Smooth muscle cell (in vitro differentiated cells): ENCODE results near the gene KLHL7. TPM values are rescaled to one million over a fixed set of nuclear protein-coding genes. Genes with fewer than 3 reads are reported as not detected.

Experiments
- DNase-seq: peaks from one replicate; lab custom pipeline; 2025; ENCODE audit not compliant: unreplicated experiment; lab: John Stamatoyannopoulos, UW
- H2AFZ ChIP-seq: fragments of 200-600 bp; sonication (generic); 2 replicates; pipeline ENCODE4 v1.6.0; 2016; ENCODE audit warnings: antibody characterized with exemption, low read depth, mild to moderate bottlenecking
- H3F3A ChIP-seq: fragments of 200-600 bp; sonication (generic); 2 replicates; pipeline ENCODE4 v1.6.0; 2017; ENCODE audit warnings: antibody characterized with exemption, low read depth
- H3K27ac ChIP-seq: fragments of 200-600 bp; sonication (generic); 2 replicates; pipeline ENCODE4 v1.5.1; 2016; ENCODE audit warnings: low read depth, mild to moderate bottlenecking
- H3K27me3 ChIP-seq: fragments of 200-600 bp; sonication (generic); 2 replicates; pipeline ENCODE4 v1.6.1; 2016; ENCODE audit warnings: low read depth, mild to moderate bottlenecking
- H3K36me3 ChIP-seq: fragments of 200-600 bp; sonication (generic); 2 replicates; pipeline ENCODE4 v1.5.1; 2016; ENCODE audit warnings: low read depth
- H3K4me1 ChIP-seq: fragments of 200-600 bp; sonication (generic); 2 replicates; pipeline ENCODE4 v1.5.1; 2016; ENCODE audit warnings: low read depth
- H3K4me2 ChIP-seq: fragments of 200-600 bp; sonication (generic); 2 replicates; pipeline ENCODE4 v1.6.0; 2016; ENCODE audit warnings: mild to moderate bottlenecking
- H3K4me3 ChIP-seq: fragments of 200-600 bp; sonication (generic); 2 replicates; pipeline ENCODE4 v1.5.1; 2016; ENCODE audit warnings: mild to moderate bottlenecking
- H3K79me2 ChIP-seq: fragments of 200-600 bp; sonication (generic); 2 replicates; pipeline ENCODE4 v1.6.0; 2016; ENCODE audit warnings: low read depth, mild to moderate bottlenecking
- H3K9ac ChIP-seq: fragments of 200-600 bp; sonication (generic); 2 replicates; pipeline ENCODE4 v1.6.0; 2016; ENCODE audit warnings: low read depth
- H3K9me3 ChIP-seq: fragments of 200-600 bp; sonication (generic); replicated peaks from 2 replicates; pipeline ENCODE4 v1.5.1; 2016; ENCODE audit warnings: low read depth
- H4K20me1 ChIP-seq: fragments of 200-600 bp; sonication (generic); 2 replicates; pipeline ENCODE4 v1.6.0; 2016; ENCODE audit warnings: low read depth
- WGBS: methylation state at CpG from one replicate; pipeline ENCODE4 v1.1.7; 2016; ENCODE audit warnings: low lambda C conversion rate; 5-methylcytosine and 5-hydroxymethylcytosine counted together
- polyA plus RNA-seq: library from polyadenylated mRNA; unstranded; fragments of >200 nt; fragmentation: Nextera tagmentation; extraction: Ambion mirVana; gene quantifications from 2 replicates; pipeline ENCODE4 v1.2.1, GENCODE V29; 2016
- total RNA-seq: library from RNA; depleted of rRNA; stranded (reverse); fragments of >200 nt; gene quantifications from 2 replicates; pipeline ENCODE4 v1.2.3, GENCODE V29; 2014
- TF ChIP-seq, protein P1 (sequence below): fragments of 200-600 bp; sonication (generic); IDR thresholded peaks from 2 replicates; pipeline ENCODE4 v1.5.1; 2017; ENCODE audit warnings: borderline replicate concordance, mild to moderate bottlenecking, antibody characterized with exemption; ENCODE audit not compliant: insufficient read depth, poor library complexity, severe bottlenecking

The KLHL7 gene
- total and polyA plus RNA-seq, 2 experiments from 2014 or later = 40.1 to 56.4 TPM

DNA sequence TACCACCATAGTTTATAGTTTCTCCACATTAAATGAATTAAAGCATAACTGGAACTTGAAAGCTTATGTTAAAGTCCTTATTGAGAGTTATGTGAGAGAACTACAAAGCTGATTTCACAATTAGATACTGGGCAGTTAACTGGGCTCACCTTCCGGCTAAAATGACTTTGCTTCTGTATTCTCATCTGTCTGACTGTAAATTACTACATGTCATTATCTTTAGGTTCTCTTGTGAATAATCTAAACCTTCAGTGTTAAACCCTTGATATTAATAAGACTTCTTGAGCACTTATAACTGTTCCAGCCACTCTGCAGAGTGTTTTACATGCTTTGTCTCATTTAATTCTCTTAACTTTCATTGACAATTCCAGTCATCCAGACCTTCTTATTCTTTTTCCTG is 3.9 kb downstream of the KLHL7 start:
- Histone ChIP-seq H2AFZ (no peak overlapping the region), H3K9ac (no peak overlapping the region), H3K27ac (no peak overlapping the region), H3K4me2 (no peak overlapping the region), H4K20me1 (peaks cover 73% of the 10 kb centered on the region), H3K4me3 (no peak overlapping the region), H3K9me3 (no peaks in the 10 kb centered on the region), H3K79me2 (peaks cover 68% of the 10 kb centered on the region), H3K36me3 (no peaks in the 10 kb centered on the region), H3K4me1 (peaks cover 22% of the 10 kb centered on the region), H3F3A (no peaks in the 10 kb centered on the region), H3K27me3 (no peaks in the 10 kb centered on the region)
- TF ChIP-seq, protein P1, sequence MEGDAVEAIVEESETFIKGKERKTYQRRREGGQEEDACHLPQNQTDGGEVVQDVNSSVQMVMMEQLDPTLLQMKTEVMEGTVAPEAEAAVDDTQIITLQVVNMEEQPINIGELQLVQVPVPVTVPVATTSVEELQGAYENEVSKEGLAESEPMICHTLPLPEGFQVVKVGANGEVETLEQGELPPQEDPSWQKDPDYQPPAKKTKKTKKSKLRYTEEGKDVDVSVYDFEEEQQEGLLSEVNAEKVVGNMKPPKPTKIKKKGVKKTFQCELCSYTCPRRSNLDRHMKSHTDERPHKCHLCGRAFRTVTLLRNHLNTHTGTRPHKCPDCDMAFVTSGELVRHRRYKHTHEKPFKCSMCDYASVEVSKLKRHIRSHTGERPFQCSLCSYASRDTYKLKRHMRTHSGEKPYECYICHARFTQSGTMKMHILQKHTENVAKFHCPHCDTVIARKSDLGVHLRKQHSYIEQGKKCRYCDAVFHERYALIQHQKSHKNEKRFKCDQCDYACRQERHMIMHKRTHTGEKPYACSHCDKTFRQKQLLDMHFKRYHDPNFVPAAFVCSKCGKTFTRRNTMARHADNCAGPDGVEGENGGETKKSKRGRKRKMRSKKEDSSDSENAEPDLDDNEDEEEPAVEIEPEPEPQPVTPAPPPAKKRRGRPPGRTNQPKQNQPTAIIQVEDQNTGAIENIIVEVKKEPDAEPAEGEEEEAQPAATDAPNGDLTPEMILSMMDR = no peak
- 79% methylated on average over 1 of the region's 1 CpG for WGBS
- no peak for DNase-seq

DNA sequence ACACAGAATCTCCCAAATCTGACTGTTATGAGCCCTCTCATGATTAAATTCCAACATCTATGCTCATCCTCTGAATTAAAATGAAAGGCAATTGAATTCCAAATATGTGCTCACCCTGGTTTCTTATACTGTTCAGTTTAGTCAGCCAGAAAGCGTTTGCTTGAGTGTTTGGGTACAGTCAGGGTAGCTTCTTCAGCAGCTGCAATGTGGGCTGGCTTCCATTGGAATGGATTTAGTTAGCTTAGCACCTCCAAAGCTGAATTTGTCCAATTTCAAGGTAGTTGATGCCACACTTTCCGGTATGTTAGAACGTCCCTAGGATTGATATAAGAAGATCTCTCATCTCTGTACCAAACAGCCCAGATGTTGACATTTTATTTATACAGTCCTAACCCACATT is 9.3 kb downstream of the KLHL7 start:
- Histone ChIP-seq H3K27ac (no peak overlapping the region), H3K4me1 (peaks cover 26% of the 10 kb centered on the region), H3K9me3 (no peaks in the 10 kb centered on the region), H3F3A (no peaks in the 10 kb centered on the region), H3K36me3 (no peaks in the 10 kb centered on the region), H3K9ac (no peak overlapping the region), H2AFZ (no peak overlapping the region), H3K4me3 (no peak overlapping the region), H3K4me2 (no peak overlapping the region), H3K79me2 (peaks cover 59% of the 10 kb centered on the region), H4K20me1 (peaks cover 95% of the 10 kb centered on the region), H3K27me3 (no peaks in the 10 kb centered on the region)
- no peak for DNase-seq
- WGBS = 92% methylated on average over 3 of the region's 3 CpGs
- TF ChIP-seq, protein P1 = no peak

DNA sequence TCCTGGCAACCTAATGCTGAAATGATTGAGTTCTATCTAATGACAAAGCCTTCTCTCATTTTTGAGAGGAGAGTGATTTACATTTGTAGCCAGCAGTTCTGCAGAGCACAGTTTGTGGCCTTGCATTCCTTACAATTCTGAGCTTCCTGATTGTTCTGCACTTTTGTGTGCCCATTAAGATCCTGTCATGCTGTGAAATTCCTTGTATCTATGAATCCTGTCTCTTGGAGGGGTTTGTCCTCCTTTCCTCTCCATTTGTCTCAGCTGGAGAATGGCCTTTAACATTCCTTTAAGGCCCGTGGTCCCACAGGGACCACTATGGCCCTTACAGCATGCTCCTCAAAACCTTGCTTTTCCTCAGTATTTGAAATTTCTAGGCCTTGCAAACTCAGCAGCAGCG is 10.4 kb downstream of the KLHL7 start:
- Histone ChIP-seq H3K4me2 (no peak overlapping the region), H3K4me3 (no peak overlapping the region), H3F3A (no peaks in the 10 kb centered on the region), H3K9ac (no peak overlapping the region), H3K9me3 (no peaks in the 10 kb centered on the region), H3K36me3 (no peaks in the 10 kb centered on the region), H3K4me1 (peaks cover 26% of the 10 kb centered on the region), H3K79me2 (peaks cover 56% of the 10 kb centered on the region), H4K20me1 (peaks cover 96% of the 10 kb centered on the region), H2AFZ (no peak overlapping the region), H3K27ac (no peak overlapping the region), H3K27me3 (no peaks in the 10 kb centered on the region)
- WGBS = 49% methylated on average over 2 of the region's 2 CpGs
- TF ChIP-seq, protein P1 = no peak
- DNase-seq = no peak

DNA sequence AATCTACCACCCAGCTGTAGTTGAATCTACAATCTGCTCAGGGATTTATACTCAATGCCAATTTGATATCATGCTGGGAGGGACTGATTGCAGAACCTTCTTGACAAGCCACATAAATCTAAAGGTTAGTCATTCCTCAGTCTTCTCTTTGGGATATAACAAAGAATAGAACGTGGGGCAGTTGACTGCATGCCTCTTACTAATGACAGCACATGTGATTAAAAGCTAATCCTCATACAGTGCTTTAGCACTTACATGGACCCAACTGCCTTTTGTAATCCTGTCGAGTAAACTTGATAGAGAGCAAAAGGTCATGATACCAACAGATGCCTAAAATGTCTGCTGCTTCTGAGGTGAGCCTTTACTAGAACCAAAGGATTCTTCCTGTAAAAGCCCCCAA is 12.3 kb downstream of the KLHL7 start:
- H3K9ac ChIP-seq = no peak overlapping the region
- H3K36me3 ChIP-seq = no peaks in the 10 kb centered on the region
- H3K27me3 ChIP-seq = no peaks in the 10 kb centered on the region
- no peak overlapping the region for H3K4me2 ChIP-seq
- no peak for DNase-seq
- TF ChIP-seq, protein P1 = no peak
- no peaks in the 10 kb centered on the region for H3K9me3 ChIP-seq
- WGBS = 77% methylated on average over 2 of the region's 2 CpGs
- peaks cover 26% of the 10 kb centered on the region for H3K4me1 ChIP-seq
- H3K79me2 ChIP-seq = peaks cover 43% of the 10 kb centered on the region
- peaks cover 94% of the 10 kb centered on the region for H4K20me1 ChIP-seq
- no peak overlapping the region for H3K4me3 ChIP-seq
- H3F3A ChIP-seq = no peaks in the 10 kb centered on the region
- no peak overlapping the region for H3K27ac ChIP-seq
- no peak overlapping the region for H2AFZ ChIP-seq
